Right lobe of liver (tissue), 4 donors: ENCODE results near the gene NSUN3.

Experiments used
- POLR2A ChIP-seq: fragments of 450-650 bp; IDR thresholded peaks from one replicate; pipeline ENCODE4 v1.6.1; 2017; ENCODE audit warnings: antibody characterized with exemption, mild to moderate bottlenecking
- TF ChIP-seq, protein P1 (sequence below), 4 donors: fragments of 200-600 bp in 3 of 4; fragments of 450-650 bp in 1 of 4; IDR thresholded peaks; one replicate each; pipeline versions ENCODE4 v1.5.1 to v1.8.0; 2016 to 2022; ENCODE audit warnings: antibody characterized with exemption in 4 of 4, mild to moderate bottlenecking in 2 of 4
- donor health status: DM: no; HTN: no; CAD: no.
- donor health status: DM: no; HTN: no; CAD: no.
- donor health status: DM: no; HTN: yes; CAD: no.

DNA sequence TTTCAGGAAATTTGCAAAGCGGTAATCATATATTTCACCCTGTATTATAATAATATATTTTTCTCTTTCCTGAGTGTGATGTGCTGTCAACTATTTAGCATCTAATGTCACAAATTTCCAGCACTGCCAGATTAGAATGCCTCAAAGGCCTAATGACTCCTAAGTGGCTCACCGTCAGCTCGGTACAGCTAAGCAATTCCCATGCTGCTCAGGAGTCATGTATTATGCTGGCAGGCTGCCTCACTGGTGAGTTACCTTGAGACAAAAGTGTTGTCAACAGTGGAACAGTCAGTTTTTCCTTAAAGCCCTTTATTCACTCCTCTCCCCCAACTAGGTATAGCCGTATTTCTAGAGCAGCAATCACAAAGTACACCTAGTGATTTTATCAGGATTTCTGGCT lies 83.6 kb downstream of the NSUN3 start:
- TF ChIP-seq, protein P1, sequence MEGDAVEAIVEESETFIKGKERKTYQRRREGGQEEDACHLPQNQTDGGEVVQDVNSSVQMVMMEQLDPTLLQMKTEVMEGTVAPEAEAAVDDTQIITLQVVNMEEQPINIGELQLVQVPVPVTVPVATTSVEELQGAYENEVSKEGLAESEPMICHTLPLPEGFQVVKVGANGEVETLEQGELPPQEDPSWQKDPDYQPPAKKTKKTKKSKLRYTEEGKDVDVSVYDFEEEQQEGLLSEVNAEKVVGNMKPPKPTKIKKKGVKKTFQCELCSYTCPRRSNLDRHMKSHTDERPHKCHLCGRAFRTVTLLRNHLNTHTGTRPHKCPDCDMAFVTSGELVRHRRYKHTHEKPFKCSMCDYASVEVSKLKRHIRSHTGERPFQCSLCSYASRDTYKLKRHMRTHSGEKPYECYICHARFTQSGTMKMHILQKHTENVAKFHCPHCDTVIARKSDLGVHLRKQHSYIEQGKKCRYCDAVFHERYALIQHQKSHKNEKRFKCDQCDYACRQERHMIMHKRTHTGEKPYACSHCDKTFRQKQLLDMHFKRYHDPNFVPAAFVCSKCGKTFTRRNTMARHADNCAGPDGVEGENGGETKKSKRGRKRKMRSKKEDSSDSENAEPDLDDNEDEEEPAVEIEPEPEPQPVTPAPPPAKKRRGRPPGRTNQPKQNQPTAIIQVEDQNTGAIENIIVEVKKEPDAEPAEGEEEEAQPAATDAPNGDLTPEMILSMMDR (IDR thresholded peaks at IDR 0.05): no peak
- no peak for TF ChIP-seq POLR2A
